ENCODE results near the gene DNA2. TPM values are rescaled to one million over a fixed set of nuclear protein-coding genes. Genes with fewer than 3 reads are reported as not detected.
A peak's percentile ranks its signal among the peaks of the same experiment; 100 is the strongest.
"Not testable (repeated sequence)": the region's sequence is repeated elsewhere in the genome, so short reads cannot be mapped to it uniquely, and the experiment has no call there.

DNA2 gene
- 38.3 and 45.5 TPM in 2 replicates for total RNA-seq (2014; rRNA removed; shearing (Covaris generic))

- H3K4me1 ChIP-seq = no peaks in the 10 kb centered on the region
- DNase-seq = peak; percentile 82 to 89
- H3K9me3 ChIP-seq (replicated peaks) = no peaks in the 10 kb centered on the region
- peak within 1 kb of the TSS; percentile 75 for H3K4me3 ChIP-seq
- peaks cover 20% of the 10 kb centered on the region for H3K36me3 ChIP-seq
- H3K27ac ChIP-seq = peak within 1 kb of the TSS; percentile 85
- no peaks in the 10 kb centered on the region for H3K27me3 ChIP-seq
These were observed at the start of gene DNA2 for GRCh38 chr10:68471586-68472408. Gene DNA2, minus strand, starts transcription at chr10:68471973. Its CDS starts 109 bp downstream, at chr10:68471864.

- not testable (repeated sequence) for H3K36me3 ChIP-seq; DNase-seq; H3K9me3 ChIP-seq (replicated peaks); H3K27ac ChIP-seq; H3K27me3 ChIP-seq; H3K4me1 ChIP-seq; H3K4me3 ChIP-seq
These were observed 46.8 kb upstream of the DNA2 start for GRCh38 chr10:68518609-68519008.

DNA sequence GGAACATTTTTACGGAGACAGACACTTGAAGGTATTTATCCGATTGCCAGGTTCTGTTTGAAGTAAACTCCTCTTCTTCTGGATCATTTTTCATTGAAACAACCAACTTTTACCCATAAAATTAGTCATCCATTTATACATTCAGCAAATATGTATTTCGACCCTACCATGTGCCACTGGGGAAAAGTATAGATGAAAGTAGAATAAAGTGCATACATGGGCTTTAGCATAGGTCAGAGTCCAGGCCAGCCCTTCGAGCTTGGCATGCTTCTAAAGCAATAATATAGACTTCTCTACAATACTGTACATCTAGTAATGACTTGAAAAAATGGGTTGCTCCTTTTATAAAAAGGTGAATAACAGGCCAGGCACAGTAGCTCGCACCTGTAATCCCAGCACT is 45.4 kb upstream of the DNA2 start:
- H3K27ac ChIP-seq = no peak overlapping the region
- H3K9me3 ChIP-seq (replicated peaks) = no peaks in the 10 kb centered on the region
- DNase-seq = no peak
- H3K4me1 ChIP-seq = no peaks in the 10 kb centered on the region
- H3K36me3 ChIP-seq = no peaks in the 10 kb centered on the region; the same call in 1 of the 2 replicates
- H3K27me3 ChIP-seq = no peaks in the 10 kb centered on the region
- no peak overlapping the region for H3K4me3 ChIP-seq

DNA sequence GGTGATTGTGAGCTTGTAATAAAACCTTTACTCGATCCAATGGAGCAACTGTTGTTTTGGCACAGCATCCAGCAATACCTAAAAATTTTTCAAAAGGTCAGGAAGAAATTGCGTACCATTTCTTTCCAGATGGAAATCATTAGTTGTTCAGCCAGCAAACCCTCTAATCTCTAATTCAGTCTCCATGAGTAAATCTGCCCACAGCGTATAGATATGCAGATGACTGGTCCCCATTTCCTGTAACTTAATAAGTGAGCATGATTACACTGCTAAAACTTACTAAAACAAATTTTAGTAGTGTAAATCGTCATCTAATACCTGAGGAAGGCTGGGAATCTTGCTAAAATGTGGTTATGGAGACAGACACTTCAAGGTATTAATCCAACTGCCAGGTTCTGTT is 45.0 kb upstream of the DNA2 start:
- no peak overlapping the region for H3K27ac ChIP-seq
- H3K9me3 ChIP-seq (replicated peaks) = no peaks in the 10 kb centered on the region
- no peaks in the 10 kb centered on the region for H3K27me3 ChIP-seq
- H3K36me3 ChIP-seq = no peaks in the 10 kb centered on the region; the same call in 1 of the 2 replicates
- no peak for DNase-seq
- no peak overlapping the region for H3K4me3 ChIP-seq
- H3K4me1 ChIP-seq = no peaks in the 10 kb centered on the region

- H3K4me3 ChIP-seq; H3K9me3 ChIP-seq (replicated peaks); H3K4me1 ChIP-seq; DNase-seq; H3K36me3 ChIP-seq; H3K27me3 ChIP-seq; H3K27ac ChIP-seq: not testable (repeated sequence)
These were observed 44.4 kb upstream of the DNA2 start for GRCh38 chr10:68516216-68516615.

GRCh38 chr10:68508090-68508489 is 36.3 kb upstream of the DNA2 start:
- Histone ChIP-seq H3K27me3 (no peaks in the 10 kb centered on the region), H3K4me1 (no peaks in the 10 kb centered on the region), H3K9me3 (replicated peaks) (no peaks in the 10 kb centered on the region), H3K4me3 (no peak overlapping the region), H3K36me3 (no peaks in the 10 kb centered on the region; the same call in 1 of the 2 replicates), H3K27ac (no peak overlapping the region)
- DNase-seq = no peak

GRCh38 chr10:68506411-68506810 is 34.6 kb upstream of the DNA2 start:
- Histone ChIP-seq H3K9me3 (replicated peaks) (no peaks in the 10 kb centered on the region), H3K4me1 (no peaks in the 10 kb centered on the region), H3K36me3 (no peaks in the 10 kb centered on the region), H3K4me3 (no peak overlapping the region), H3K27me3 (no peaks in the 10 kb centered on the region), H3K27ac (no peak overlapping the region)
- DNase-seq = no peak

DNA sequence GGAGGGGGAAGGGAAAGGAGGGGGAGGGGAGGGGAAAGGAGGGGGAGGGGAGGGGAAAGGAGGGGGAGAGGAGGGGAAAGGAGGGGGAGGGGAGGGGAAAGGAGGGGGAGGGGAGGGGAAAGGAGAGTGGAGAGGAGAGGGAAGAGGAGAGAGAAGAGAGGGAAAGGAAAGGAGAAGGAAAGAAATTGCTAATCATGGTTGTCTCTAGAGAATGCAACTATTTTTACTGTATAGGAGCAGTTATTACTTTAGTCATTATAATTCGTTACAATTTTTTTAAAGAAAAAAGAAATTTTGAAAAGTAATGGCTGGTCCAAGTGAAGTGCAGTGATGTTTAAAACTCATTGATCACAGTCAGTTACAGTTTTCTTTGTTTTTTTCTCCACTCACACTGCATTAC is 31.1 kb upstream of the DNA2 start:
- Histone ChIP-seq H3K27me3 (no peaks in the 10 kb centered on the region), H3K36me3 (no peaks in the 10 kb centered on the region), H3K27ac (no peak overlapping the region), H3K4me1 (no peaks in the 10 kb centered on the region), H3K9me3 (replicated peaks) (no peaks in the 10 kb centered on the region), H3K4me3 (no peak overlapping the region)
- no peak for DNase-seq

- no peak overlapping the region for H3K4me3 ChIP-seq
- no peaks in the 10 kb centered on the region for H3K36me3 ChIP-seq
- H3K27me3 ChIP-seq = no peaks in the 10 kb centered on the region
- H3K27ac ChIP-seq = no peak overlapping the region
- H3K9me3 ChIP-seq (replicated peaks) = no peaks in the 10 kb centered on the region
- H3K4me1 ChIP-seq = no peaks in the 10 kb centered on the region
- no peak for DNase-seq
These were observed 29.9 kb upstream of the DNA2 start for GRCh38 chr10:68501691-68502090.

- Histone ChIP-seq H3K4me1 (no peaks in the 10 kb centered on the region), H3K27me3 (no peaks in the 10 kb centered on the region), H3K36me3 (no peaks in the 10 kb centered on the region), H3K27ac (no peak overlapping the region), H3K9me3 (replicated peaks) (no peaks in the 10 kb centered on the region), H3K4me3 (no peak overlapping the region)
- no peak for DNase-seq
These were observed 27.8 kb upstream of the DNA2 start for GRCh38 chr10:68499544-68499943.

DNA sequence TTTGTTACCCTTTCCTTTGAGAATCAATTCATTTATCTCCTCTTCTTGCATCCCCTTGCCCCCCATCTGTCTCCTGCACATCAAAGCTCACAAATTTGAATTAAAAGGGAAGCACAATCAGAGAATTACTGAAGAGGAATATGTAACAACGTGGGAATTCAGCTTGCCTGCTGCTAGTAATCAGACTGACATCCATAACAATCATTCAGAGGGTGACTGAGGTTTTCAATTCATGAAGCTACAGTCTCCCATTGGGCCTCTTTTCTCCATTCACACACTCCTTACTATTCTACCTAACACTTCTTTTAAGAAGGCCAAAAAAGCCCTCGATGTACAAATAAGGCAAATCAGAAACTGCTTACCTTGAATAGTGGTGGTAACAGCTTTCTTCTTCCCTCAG is 24.3 kb upstream of the DNA2 start:
- H3K4me3 ChIP-seq = no peak overlapping the region
- no peaks in the 10 kb centered on the region for H3K9me3 ChIP-seq (replicated peaks)
- no peak overlapping the region for H3K27ac ChIP-seq
- no peaks in the 10 kb centered on the region for H3K4me1 ChIP-seq
- H3K36me3 ChIP-seq = no peaks in the 10 kb centered on the region
- DNase-seq = no peak
- H3K27me3 ChIP-seq = no peaks in the 10 kb centered on the region

- H3K27me3 ChIP-seq = no peaks in the 10 kb centered on the region
- no peaks in the 10 kb centered on the region for H3K4me1 ChIP-seq
- H3K27ac ChIP-seq = no peak overlapping the region
- no peaks in the 10 kb centered on the region for H3K9me3 ChIP-seq (replicated peaks)
- DNase-seq = no peak
- 0 out of 2 replicates have a peak, but pooled peaks cover 2% of the 10 kb centered on the region for H3K36me3 ChIP-seq
- no peak overlapping the region for H3K4me3 ChIP-seq
These were observed 20.3 kb upstream of the DNA2 start for GRCh38 chr10:68492118-68492517.

GRCh38 chr10:68489919-68490318 is 18.1 kb upstream of the DNA2 start:
- DNase-seq = no peak
- Histone ChIP-seq H3K4me3 (no peak overlapping the region), H3K36me3 (peaks cover 11% of the 10 kb centered on the region; the same call in 1 of the 2 replicates), H3K9me3 (replicated peaks) (no peaks in the 10 kb centered on the region), H3K27ac (no peak overlapping the region), H3K4me1 (no peaks in the 10 kb centered on the region), H3K27me3 (no peaks in the 10 kb centered on the region)

- no peak for DNase-seq
- Histone ChIP-seq H3K4me1 (no peaks in the 10 kb centered on the region), H3K27ac (no peak overlapping the region), H3K27me3 (no peaks in the 10 kb centered on the region), H3K9me3 (replicated peaks) (no peaks in the 10 kb centered on the region), H3K4me3 (no peak overlapping the region), H3K36me3 (peaks cover under 1% of the 10 kb centered on the region; the same call in 1 of the 2 replicates)
These were observed 2.2 kb upstream of the DNA2 start for GRCh38 chr10:68474021-68474420.

DNA sequence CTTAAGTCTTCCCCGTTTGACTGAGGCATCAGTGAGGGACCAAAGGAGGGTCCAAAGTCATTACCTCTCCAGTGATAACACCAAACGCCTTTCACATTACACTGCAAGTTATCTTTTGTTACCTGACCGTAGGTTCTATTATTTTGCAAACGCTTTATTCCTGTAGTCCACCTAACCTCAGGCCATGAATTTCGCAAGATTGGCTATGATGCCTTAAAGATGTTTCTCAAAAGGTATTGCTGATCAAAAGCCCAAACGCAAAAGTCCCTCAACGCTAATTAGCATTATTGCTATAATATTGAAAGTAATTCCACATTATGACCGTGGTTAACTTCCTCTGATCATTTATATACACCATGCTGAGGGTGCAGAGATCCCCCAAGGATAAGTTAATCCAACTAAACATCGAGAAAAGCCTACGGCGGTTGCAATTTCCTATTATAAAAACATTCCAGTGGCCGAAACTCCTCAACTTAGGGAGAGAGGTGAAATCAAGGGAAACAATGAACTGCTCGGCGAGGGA is 649 bp downstream of the DNA2 start:
- peak overlapping the region; percentile 85 for H3K27ac ChIP-seq
- no peaks in the 10 kb centered on the region for H3K9me3 ChIP-seq (replicated peaks)
- H3K4me3 ChIP-seq = peak overlapping the region; percentile 75
- H3K36me3 ChIP-seq = peaks cover 23% of the 10 kb centered on the region
- DNase-seq = peak in 1 of 2 experiments; percentile 11
- H3K27me3 ChIP-seq = no peaks in the 10 kb centered on the region
- H3K4me1 ChIP-seq = no peaks in the 10 kb centered on the region

DNA sequence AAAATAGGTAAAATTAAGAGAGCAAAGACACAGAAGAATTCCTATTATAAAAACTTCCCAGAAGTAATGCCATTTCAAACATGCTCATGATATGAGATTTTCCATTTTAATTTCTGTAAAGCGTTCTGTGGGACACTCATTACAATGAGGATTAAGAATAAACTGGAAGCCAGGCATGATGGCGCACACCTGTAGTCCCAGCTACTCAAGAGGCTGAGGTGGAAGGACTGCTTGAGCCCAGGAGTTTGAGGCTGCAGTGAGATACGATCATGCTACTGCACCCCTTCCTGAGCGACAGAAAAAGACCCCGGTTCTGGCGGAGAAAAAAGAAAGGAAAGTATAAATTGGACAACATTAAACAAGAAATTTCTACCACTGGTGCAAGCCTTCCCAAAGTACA is 1.5 kb downstream of the DNA2 start:
- Histone ChIP-seq H3K4me3 (peak overlapping the region; percentile 75), H3K9me3 (replicated peaks) (no peaks in the 10 kb centered on the region), H3K36me3 (peaks cover 30% of the 10 kb centered on the region), H3K27me3 (no peaks in the 10 kb centered on the region), H3K27ac (no peak overlapping the region), H3K4me1 (no peaks in the 10 kb centered on the region)
- DNase-seq = no peak
